Neuronal stem cell (in vitro differentiated cells): Measurements from ENCODE around the gene UBE2E1.
A peak's percentile ranks its signal among the peaks of the same experiment; 100 is the strongest.

ENCODE experiments used
- DNase-seq: peaks from one replicate; pipeline ENCODE4 v3.0.0-alpha.2; 2013; ENCODE audit warnings: low spot score
- H2AFZ ChIP-seq: one replicate; pipeline ENCODE4 v1.6.1; 2013; ENCODE audit warnings: mild to moderate bottlenecking, low read length, inconsistent platforms
- H2AK5ac ChIP-seq: 2 replicates; pipeline ENCODE4 v1.6.1; 2013; ENCODE audit warnings: low read depth, mild to moderate bottlenecking, inconsistent platforms, low read length, moderate library complexity, mixed read lengths
- H2BK120ac ChIP-seq: 2 replicates; pipeline ENCODE4 v1.6.1; 2013; ENCODE audit warnings: low read depth, mild to moderate bottlenecking, inconsistent platforms, low read length, moderate library complexity, mixed read lengths
- H2BK12ac ChIP-seq: one replicate; pipeline ENCODE4 v1.6.1; 2013; ENCODE audit warnings: low read length, inconsistent platforms
- H2BK15ac ChIP-seq: 2 replicates; pipeline ENCODE4 v1.6.1; 2013; ENCODE audit warnings: mild to moderate bottlenecking, low read length, inconsistent platforms, mixed read lengths
- H2BK5ac ChIP-seq: one replicate; pipeline ENCODE4 v1.6.1; 2013; ENCODE audit warnings: inconsistent platforms, mild to moderate bottlenecking, low read length, moderate library complexity
- H3K14ac ChIP-seq: one replicate; pipeline ENCODE4 v1.6.1; 2013; ENCODE audit warnings: low read length, inconsistent platforms
- H3K18ac ChIP-seq: 2 replicates; pipeline ENCODE4 v1.6.1; 2013; ENCODE audit warnings: low read length, inconsistent platforms
- H3K23ac ChIP-seq: 2 replicates; pipeline ENCODE4 v1.6.1; 2013; ENCODE audit warnings: low read depth, mild to moderate bottlenecking, mixed read lengths, low read length, inconsistent platforms; ENCODE audit not compliant: poor library complexity
- H3K27ac ChIP-seq: replicated peaks from 3 replicates; pipeline ENCODE4 v1.5.1; 2013; ENCODE audit warnings: low read length, inconsistent platforms
- H3K27me3 ChIP-seq, 3 experiments: 2 replicates each; pipeline ENCODE4 v1.6.1; 2013; ENCODE audit warnings: low read length in 3 of 3, mild to moderate bottlenecking in 2 of 3, inconsistent platforms in 1 of 3, low read depth in 1 of 3, mixed read lengths in 1 of 3, moderate library complexity in 1 of 3; ENCODE audit not compliant: control insufficient read depth in 3 of 3, insufficient read depth in 3 of 3
- H3K36me3 ChIP-seq, 2 donors: replicated peaks in 1 of 2; 2 replicates each; pipeline ENCODE4 v1.6.1; 2013; ENCODE audit warnings: low read length in 2 of 2; ENCODE audit not compliant: control insufficient read depth in 2 of 2, insufficient read depth in 2 of 2
- H3K4ac ChIP-seq: 2 replicates; pipeline ENCODE4 v1.6.1; 2013; ENCODE audit warnings: inconsistent platforms, mild to moderate bottlenecking, low read length, moderate library complexity
- H3K4me1 ChIP-seq, 2 donors: 1 replicate in 1 of 2; 2 replicates in 1 of 2; pipeline ENCODE4 v1.6.1; 2013; ENCODE audit warnings: low read length in 2 of 2, low read depth in 1 of 2; ENCODE audit not compliant: control insufficient read depth in 2 of 2, insufficient read depth in 1 of 2
- H3K4me2 ChIP-seq: one replicate; pipeline ENCODE4 v1.6.1; 2013; ENCODE audit warnings: mild to moderate bottlenecking, low read length, inconsistent platforms; ENCODE audit not compliant: insufficient read depth, poor library complexity, severe bottlenecking
- H3K4me3 ChIP-seq, 2 donors: 2 replicates each; pipeline ENCODE4 v1.5.1; 2013; ENCODE audit warnings: low read length in 2 of 2, mild to moderate bottlenecking in 2 of 2, inconsistent platforms in 1 of 2, moderate library complexity in 1 of 2
- H3K79me1 ChIP-seq: one replicate; pipeline ENCODE4 v1.6.1; 2013; ENCODE audit warnings: low read depth, mild to moderate bottlenecking, inconsistent platforms, low read length, moderate library complexity
- H3K9ac ChIP-seq: one replicate; pipeline ENCODE4 v1.6.1; 2013; ENCODE audit warnings: mild to moderate bottlenecking, low read depth, low read length, inconsistent platforms; ENCODE audit not compliant: poor library complexity
- H3K9me3 ChIP-seq, 2 donors: replicated peaks in 1 of 2; 2 replicates each; pipeline versions ENCODE3 to v1.6.1; 2013; ENCODE audit warnings: low read length in 2 of 2, mild to moderate bottlenecking in 2 of 2, inconsistent platforms in 1 of 2, low read depth in 1 of 2, mixed read lengths in 1 of 2, moderate library complexity in 1 of 2; ENCODE audit not compliant: control insufficient read depth in 2 of 2, insufficient read depth in 1 of 2
- H4K8ac ChIP-seq: one replicate; pipeline ENCODE4 v1.6.1; 2013; ENCODE audit warnings: low read depth, mild to moderate bottlenecking, inconsistent platforms, low read length, moderate library complexity
- H4K91ac ChIP-seq: one replicate; pipeline ENCODE4 v1.6.1; 2013; ENCODE audit warnings: low read length, low read depth, mild to moderate bottlenecking, inconsistent platforms; ENCODE audit not compliant: poor library complexity
- WGBS, 2 donors: extraction: QIAGEN DNeasy Blood & Tissue Kit; methylation state at CpG; one replicate each; pipeline ENCODE4 v1.1.7; 2013; ENCODE audit warnings: missing lambda C conversion rate in 2 of 2, mixed read lengths in 1 of 2; ENCODE audit not compliant: insufficient read length in 2 of 2, insufficient replicate concordance in 1 of 2; ENCODE audit errors: extremely low coverage in 2 of 2; 5-methylcytosine and 5-hydroxymethylcytosine counted together

Gene UBE2E1

DNA sequence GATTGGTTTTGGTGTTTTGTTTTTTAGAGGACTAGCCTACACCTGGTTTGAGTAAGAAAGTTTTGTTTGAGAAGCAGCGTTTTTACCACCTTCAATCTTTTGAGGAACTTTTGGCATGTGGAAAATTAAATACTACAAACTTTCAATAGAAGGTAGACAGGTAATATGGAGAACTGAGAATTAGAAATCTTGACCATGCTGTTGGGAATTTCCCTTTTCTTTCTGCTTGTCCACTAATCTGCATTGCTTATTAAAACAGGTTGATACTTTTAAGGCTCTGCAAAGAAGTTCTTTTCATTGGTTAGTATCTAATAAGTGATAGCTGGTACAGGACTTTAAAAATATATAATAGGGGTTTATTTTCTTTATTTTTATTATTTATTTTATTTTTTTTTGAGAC, 31.9 kb downstream of the UBE2E1 start:
- Histone ChIP-seq H2BK120ac (no peak overlapping the region), H2BK5ac (no peak overlapping the region), H2BK12ac (no peak overlapping the region), H4K8ac (no peak overlapping the region), H2BK15ac (no peak overlapping the region), H3K4me3 (no peak overlapping the region), H3K79me1 (peaks cover 4% of the 10 kb centered on the region), H3K9me3 (no peaks in the 10 kb centered on the region), H4K91ac (no peak overlapping the region), H3K27me3 (no peaks in the 10 kb centered on the region), H3K27ac (no peak overlapping the region), H3K4ac (no peak overlapping the region), H3K18ac (no peak overlapping the region), H3K9ac (no peak overlapping the region), H2AK5ac (no peak overlapping the region), H2AFZ (no peak overlapping the region), H3K4me1 (peaks cover 6 to 25% of the 10 kb centered on the region in 2 donors), H3K36me3 (no peaks in the 10 kb centered on the region), H3K4me2 (no peak overlapping the region), H3K14ac (no peak overlapping the region), H3K23ac (no peak overlapping the region)
- DNase-seq, result no peak
- no CpG with 5 or more reads among the region's 1 CpG for WGBS, 2 donors

DNA sequence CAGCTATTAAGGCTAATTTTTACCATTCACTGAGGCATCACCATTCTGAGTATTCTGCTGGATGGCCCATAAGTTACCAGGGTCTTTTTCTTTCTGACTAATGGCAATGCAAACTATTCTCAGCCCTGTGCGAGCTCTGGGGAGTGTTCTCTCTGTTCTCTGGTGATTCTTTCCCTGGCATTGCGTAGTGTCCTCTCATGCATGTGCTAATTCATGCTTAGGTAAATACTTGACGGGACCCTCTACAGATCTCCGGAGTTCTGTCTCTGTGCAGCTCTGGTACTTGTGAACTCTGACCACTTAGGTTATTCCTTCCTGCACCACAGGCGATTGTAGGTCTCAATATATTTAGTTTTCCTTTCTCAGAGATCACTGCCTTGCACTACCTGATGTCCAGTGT, 34.8 kb downstream of the UBE2E1 start:
- DNase-seq, result peak; percentile 31
- no peak overlapping the region for H4K91ac ChIP-seq
- peaks cover 0 to 3% of the 10 kb centered on the region in 2 donors for H3K36me3 ChIP-seq
- no peak overlapping the region for H2AFZ ChIP-seq
- H3K9ac ChIP-seq, result no peak overlapping the region
- H3K23ac ChIP-seq, result no peak overlapping the region
- no peak overlapping the region for H2BK5ac ChIP-seq
- WGBS, 2 donors, result no CpG with 5 or more reads among the region's 5 CpGs
- no peaks in the 10 kb centered on the region for H3K27me3 ChIP-seq
- H3K4me2 ChIP-seq, result no peak overlapping the region
- peaks cover 0 to 18% of the 10 kb centered on the region in 2 donors for H3K4me1 ChIP-seq
- no peak overlapping the region for H2BK12ac ChIP-seq
- H3K79me1 ChIP-seq, result peaks cover 5% of the 10 kb centered on the region
- H3K18ac ChIP-seq, result no peak overlapping the region
- no peak overlapping the region for H2BK15ac ChIP-seq
- peak overlapping the region; percentile 2 for H3K27ac ChIP-seq
- H2AK5ac ChIP-seq, result no peak overlapping the region
- no peak overlapping the region for H3K14ac ChIP-seq
- no peak overlapping the region for H3K4ac ChIP-seq
- H4K8ac ChIP-seq, result no peak overlapping the region
- no peaks in the 10 kb centered on the region for H3K9me3 ChIP-seq
- H2BK120ac ChIP-seq, result no peak overlapping the region
- H3K4me3 ChIP-seq, result no peak overlapping the region

GRCh38 chr3:23843869-23844268, 38.1 kb downstream of the UBE2E1 start:
- no peak overlapping the region for H3K23ac ChIP-seq
- H4K91ac ChIP-seq, result no peak overlapping the region
- peaks cover 0 to 9% of the 10 kb centered on the region in 2 donors for H3K4me1 ChIP-seq
- no peak overlapping the region for H2BK15ac ChIP-seq
- WGBS, 2 donors, result no CpG with 5 or more reads among the region's 3 CpGs
- no peak overlapping the region for H2BK12ac ChIP-seq
- peaks cover 0 to 3% of the 10 kb centered on the region in 2 donors for H3K36me3 ChIP-seq
- no peak overlapping the region for H3K9ac ChIP-seq
- H3K18ac ChIP-seq, result no peak overlapping the region
- H3K27me3 ChIP-seq, result no peaks in the 10 kb centered on the region
- no peaks in the 10 kb centered on the region for H3K9me3 ChIP-seq
- H4K8ac ChIP-seq, result no peak overlapping the region
- no peak overlapping the region for H3K4me3 ChIP-seq
- no peak overlapping the region for H2AK5ac ChIP-seq
- no peak overlapping the region for H2BK120ac ChIP-seq
- no peak overlapping the region for H3K4me2 ChIP-seq
- no peak for DNase-seq
- H3K14ac ChIP-seq, result no peak overlapping the region
- no peak overlapping the region for H2BK5ac ChIP-seq
- no peak overlapping the region for H3K27ac ChIP-seq
- H2AFZ ChIP-seq, result no peak overlapping the region
- no peak overlapping the region for H3K4ac ChIP-seq
- peaks cover 5% of the 10 kb centered on the region for H3K79me1 ChIP-seq

- Histone ChIP-seq H3K27ac (no peak overlapping the region), H2BK12ac (no peak overlapping the region), H3K4me2 (no peak overlapping the region), H2BK5ac (no peak overlapping the region), H3K4me3 (no peak overlapping the region), H4K8ac (no peak overlapping the region), H3K79me1 (peaks cover 5% of the 10 kb centered on the region), H3K9ac (no peak overlapping the region), H3K18ac (no peak overlapping the region), H3K36me3 (peaks cover 2 to 3% of the 10 kb centered on the region in 2 donors), H2BK120ac (no peak overlapping the region), H2AK5ac (no peak overlapping the region), H2BK15ac (no peak overlapping the region), H3K14ac (no peak overlapping the region), H3K4me1 (peaks cover 0 to 4% of the 10 kb centered on the region in 2 donors), H2AFZ (no peak overlapping the region), H3K4ac (no peak overlapping the region), H3K23ac (no peak overlapping the region), H3K9me3 (peaks cover 1 to 3% of the 10 kb centered on the region in 2 donors), H3K27me3 (no peaks in the 10 kb centered on the region), H4K91ac (no peak overlapping the region)
- WGBS, 2 donors, result no CpG with 5 or more reads among the region's 5 CpGs
- DNase-seq, result no peak
These were observed 39.8 kb downstream of the UBE2E1 start for GRCh38 chr3:23845326-23846216.
